DMS153 (cell line): Measurements from ENCODE around the gene SNRPE.

ENCODE experiments used
- DNase-seq: peaks from one replicate; lab custom pipeline; 2025; lab: John Stamatoyannopoulos, UW

SNRPE gene

DNA sequence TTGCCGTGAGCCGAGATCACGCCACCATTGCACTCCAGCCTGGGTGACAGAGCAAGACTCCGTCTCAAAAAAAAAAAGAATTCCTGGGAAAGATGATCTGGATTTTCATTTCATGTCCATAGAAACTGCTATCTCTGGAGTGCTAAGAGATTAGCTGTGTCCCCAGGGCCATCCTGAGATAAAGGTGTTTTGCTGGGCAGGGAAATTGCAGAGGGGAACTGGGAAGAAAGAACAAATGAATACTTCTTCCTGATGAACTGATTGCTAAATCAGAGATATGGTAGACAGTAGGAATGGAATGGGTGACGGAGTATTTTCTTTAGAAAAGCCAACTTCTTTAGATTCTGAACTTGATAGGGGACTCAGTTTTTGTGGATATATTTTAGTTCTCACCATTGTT lies 19.2 kb downstream of the SNRPE start:
- no peak for DNase-seq

DNA sequence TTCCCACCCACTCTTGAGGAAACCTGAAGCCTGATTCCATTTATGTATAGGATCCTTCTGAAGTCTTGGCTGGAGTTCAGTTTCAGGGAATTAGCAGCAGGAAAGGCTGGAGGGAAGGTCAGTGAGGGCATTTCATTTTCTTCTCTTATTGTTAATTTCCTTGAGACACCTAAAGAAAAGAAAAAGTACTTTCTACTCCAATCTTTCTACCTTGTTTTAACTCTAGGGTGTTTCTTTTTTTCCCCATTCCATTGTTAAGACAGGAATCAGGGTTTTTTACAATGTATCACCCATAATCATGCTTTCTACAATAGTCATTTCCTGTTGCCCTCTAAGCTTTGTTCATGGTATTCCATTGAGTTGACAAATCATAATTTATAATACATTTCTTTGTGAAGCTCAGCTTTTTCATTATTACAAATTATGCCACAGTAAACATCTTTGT lies 27.4 kb downstream of the SNRPE start:
- no peak for DNase-seq

DNA sequence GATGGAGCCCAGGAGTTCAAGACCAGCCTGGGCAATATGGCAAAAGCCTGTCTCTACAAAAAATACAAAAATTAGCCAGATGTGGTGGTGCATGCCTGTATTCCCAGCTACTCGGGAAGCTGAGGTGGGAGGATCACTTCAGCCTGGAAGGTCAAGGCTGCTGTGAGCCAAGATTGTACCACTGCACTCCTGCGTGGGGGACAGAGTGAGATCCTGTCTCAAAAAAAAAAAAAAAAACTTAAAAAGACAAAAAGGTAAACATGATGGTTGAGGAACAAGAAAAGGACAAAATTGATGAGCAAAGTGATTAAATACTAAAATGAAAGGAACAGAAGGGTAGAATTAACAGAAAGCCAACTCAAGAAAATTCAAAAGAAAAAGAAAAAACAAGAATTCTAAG lies 30.6 kb downstream of the SNRPE start:
- DNase-seq: no peak

DNA sequence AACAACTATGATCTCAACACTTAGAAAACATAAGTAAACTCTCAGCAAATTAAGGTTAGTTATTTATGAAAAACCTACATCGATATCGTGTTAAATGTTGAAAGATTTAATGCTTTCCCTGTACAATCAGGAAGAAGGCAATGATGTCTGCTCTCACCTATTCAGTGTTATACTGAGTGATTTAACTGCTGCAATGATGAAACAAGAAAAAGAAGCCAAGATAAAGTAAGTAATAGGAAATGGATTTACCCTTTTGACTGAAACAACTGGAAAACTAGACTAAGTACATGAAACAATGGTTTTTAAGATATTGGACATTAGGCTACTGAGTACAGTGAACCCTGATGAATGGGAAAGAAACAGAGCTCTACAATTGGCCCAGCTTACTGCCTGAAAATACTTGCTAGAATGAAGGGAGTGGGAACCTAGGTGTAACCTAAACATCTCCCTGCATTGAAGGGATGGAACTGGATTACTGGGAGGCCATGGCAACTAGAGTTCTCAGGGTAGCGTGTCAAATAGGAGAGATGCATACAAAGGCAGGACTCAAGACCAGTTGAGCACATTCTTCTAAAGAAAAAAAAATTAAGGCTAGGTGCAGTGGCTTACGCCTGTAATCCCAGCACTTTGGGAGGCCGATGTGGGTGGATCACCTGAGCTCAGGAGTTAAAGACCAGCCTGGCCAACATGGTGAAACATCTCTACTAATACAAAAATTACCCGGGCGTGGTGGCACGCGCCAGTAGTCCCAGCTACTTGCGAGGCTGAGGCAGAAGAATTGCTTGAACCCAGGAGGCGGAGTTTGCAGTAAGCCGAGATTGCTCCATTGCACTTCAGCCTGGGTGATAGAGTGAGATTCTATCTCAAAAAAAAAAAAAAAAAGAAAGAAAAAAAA lies 37.3 kb downstream of the SNRPE start:
- no peak for DNase-seq

DNA sequence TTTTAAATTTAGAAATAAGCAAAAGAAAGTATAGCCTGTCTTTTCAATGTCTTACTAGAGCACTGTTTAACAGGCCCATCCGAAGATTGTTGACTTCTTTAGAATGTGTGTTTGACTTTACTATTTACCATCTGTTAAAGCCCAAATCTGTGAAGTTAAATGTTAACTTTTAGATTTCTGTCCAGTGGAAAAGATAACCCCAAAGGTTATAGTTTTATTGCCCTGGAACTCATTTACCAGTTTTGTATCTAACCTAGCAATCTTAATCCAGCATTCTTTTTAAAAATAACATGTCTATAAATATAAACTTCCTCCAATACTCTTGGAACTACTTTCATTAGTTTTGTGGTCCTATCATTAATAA lies 37.9 kb downstream of the SNRPE start:
- no peak for DNase-seq

DNA sequence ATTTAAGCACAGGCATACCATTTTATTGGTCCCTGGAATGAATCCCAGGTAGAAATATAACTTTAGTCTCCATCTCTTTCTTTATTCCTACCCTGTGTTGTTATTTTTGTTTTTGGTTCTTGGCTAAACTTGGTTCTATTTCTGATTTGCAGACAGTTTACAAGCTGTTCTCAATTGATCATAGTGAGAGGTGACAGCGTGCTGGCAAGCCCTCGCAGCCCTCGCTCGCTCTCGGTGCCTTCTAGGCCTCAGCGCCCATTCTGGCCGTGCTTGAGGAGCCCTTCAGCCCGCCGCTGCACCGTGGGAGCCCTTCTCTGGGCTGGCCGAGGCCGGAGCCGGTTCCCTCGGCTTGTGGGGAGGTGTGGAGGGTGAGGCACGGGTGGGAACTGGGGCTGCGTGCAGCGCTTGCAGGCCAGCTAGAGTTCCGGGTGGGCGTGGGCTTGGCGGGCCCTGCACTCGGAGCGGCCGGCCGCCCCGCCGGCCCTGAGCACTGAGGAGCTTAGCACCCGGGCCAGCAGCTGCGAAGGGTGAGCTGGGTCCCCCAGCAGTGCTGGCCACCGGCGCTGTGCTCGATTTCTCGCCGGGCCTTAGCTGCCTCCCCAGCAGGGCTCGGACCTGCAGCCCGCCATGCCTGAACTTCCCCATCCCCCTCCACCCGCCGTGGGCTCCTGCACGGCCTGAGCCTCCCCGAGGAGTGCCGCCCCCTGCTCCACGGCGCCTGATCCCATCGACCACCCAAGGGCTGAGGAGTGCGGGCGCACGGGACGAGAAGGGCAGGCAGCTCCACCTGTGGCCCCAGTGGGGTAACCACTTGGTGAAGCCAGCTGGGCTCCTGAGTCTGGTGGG lies 38.7 kb downstream of the SNRPE start:
- DNase-seq: no peak

DNA sequence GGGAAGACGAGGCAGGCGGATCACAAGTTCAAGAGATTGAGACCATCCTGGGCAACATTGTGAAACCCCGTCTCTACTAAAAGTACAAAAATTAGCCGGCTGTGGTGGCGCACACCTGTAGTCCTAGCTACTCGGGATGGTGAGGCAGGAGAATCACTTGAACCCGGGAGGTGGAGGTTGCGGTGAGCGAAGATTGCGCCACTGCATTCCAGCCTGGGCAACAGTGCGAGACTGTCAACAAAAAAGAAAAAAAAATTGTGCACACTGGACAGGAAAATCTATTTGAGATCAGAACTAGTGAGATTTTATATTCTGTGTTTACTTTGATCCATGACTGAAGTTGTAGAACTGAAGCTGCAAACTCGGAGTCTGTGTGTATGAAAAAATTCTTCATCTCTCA lies 40.2 kb downstream of the SNRPE start:
- DNase-seq: no peak

DNA sequence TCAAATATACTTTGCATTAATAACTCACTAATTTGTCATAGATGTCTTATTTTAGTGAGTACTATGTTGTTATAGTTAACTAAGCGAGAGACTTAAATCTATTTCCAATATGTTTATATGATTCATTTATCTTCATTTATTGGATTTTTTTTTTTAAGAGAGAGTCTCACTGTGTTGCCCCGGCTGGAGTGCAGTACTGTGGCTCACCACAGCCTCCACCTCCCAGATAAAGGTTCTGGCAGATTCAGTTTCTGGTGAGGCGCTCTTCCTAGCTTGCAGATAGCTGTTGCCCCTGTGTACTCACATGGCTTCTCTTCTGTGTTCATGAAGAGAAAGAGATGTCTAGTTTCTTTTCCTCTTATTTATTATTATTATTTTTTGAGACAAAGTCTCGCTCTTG lies 43.9 kb downstream of the SNRPE start:
- DNase-seq: no peak

DNA sequence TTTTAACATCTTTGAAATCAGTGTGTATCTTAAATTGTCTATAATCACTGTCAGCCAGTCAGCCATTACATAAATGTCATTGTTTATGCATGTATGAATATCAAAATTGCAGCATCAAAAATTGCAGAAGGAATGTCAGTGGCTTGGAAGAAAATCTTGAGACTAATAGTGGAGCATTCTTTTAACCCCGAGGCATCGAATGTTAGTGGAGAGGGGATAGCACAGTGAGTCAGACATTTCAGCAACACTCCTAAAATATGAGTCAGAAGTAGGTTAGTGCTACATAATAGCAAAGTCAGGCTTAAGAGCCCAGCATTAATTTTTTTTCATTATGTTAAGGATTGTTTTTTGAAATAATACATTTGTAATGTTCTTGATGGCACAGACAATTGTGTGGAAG lies 45.5 kb downstream of the SNRPE start:
- no peak for DNase-seq

DNA sequence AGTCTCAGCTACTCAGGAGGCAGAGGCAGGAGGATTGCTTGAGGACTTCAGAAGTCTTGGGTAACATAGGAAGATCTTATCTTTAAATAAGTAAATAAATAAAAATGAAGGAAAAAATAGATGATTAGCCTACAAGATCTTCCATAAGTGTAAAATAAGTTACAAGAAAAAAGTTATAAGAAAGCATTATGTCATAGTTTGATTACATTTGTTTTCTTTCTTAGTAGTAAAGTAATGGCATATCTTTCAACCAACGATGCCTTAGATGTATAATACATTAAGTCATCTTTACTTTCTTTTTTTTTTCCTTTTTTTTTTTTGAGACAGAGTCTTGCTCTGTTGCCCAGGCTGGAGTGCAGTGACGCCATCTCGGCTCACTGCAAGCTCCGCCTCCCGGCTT lies 46.5 kb downstream of the SNRPE start:
- DNase-seq: no peak

DNA sequence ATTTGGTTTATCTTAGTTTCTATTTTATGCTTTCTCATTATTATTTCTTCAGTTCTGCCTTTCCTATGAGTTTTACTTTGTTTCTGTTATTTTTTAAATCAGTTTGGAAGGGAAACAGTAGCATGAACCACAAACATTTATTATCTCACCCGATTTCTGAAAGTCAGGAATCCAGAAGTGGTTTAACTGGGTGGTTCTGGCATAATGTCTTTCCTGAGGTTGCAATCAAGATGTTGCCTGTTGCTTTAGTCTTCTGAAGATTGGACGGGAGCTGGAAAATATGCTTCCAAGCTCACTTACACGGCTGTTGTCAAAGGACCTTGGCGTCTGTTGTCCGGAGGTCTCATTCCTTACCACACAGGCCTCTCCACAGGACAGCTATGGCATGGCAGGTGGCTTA lies 50.4 kb downstream of the SNRPE start:
- no peak for DNase-seq

DNA sequence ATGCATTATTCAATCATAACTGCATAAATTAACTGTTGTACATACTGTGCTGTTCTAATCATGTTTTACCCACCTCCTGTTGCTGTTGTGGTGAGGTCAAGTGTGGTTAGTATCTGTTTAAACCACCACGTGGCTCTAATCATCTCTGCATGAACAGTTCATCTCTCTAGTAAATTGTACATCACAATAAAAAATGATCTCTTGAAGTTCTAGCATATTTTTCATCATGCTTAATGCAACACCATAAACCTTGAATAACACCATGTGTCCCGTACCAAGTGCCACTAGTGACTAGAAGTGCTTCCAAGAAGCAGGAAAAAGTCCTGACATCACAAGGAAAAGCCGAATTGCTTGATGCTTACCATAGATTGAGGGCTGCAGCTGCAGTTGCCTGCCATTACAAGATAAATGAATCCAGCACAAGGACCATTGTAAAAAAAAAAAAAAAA lies 51.7 kb downstream of the SNRPE start:
- DNase-seq: no peak

DNA sequence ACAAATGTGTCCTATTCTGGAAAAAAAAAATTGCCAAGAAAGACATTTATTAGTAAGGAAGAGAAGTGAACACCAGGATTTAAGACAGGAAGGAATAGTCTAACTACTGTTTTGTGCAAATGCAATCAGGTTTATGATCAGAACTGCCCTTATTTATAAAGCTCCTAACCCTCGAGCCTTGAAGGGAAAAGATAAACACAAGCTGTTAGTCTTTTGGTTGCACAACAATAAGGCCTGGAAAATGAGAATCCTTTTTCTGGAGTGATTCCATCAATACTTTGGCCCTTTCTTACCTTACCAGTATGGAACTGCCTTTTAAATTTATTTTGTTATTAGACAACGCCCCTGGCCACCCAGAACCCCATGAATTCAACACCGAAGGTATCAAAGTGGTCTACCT lies 52.9 kb downstream of the SNRPE start:
- no peak for DNase-seq

DNA sequence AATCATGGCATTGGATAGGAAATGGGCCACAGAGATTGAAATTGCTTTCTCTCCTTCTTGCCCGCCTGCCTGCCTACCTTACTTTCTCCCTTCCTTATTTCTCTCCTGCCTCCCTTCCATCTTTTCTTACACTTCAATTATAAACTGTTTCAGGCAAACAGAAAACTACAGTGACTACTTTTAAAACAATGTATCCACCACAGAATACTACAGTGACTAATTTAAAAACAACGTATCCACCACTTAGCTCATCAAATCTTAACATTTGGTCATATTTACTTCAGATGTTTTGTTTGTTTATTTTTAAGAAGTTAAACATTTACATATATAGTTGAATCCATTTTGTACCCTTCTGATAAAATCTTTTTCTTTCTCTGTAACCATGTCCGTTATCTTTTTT lies 54.4 kb downstream of the SNRPE start:
- no peak for DNase-seq

DNA sequence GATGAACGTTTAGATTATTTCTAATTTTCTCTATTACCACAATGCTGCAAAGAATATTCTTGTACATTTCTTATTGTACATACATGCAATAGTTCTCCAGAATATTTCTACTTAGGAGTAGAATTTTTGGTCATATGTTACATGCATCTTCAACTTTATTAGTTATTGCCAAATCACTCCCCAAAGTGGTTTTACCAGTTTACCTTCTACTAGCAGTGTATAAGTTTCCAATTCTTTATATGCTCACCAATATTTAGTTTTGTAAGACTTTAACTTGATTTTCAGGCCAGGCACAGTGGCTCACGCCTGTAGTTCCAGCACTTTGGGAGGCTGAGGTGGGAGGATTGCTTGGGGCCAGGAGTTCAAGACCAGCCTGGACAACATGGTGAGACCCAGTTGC lies 55.4 kb downstream of the SNRPE start:
- no peak for DNase-seq
